Measurements from ENCODE around the gene RASAL1. TPM values are rescaled to one million over a fixed set of nuclear protein-coding genes. Genes with fewer than 3 reads are reported as not detected.

The RASAL1 gene
- total RNA-seq, 1 donor from 2014 or later, result 0.65 TPM

- H3K4me3 Mint-ChIP-seq, result no peak overlapping the region
- H3K36me3 Mint-ChIP-seq, result no peaks in the 10 kb centered on the region
- no peak for TF ChIP-seq CTCF (IDR thresholded peaks at IDR 0.05; ENCODE audit: unreplicated experiment)
- H3K4me1 Mint-ChIP-seq, result no peaks in the 10 kb centered on the region
- peaks cover 22% of the 10 kb centered on the region for H3K27me3 Mint-ChIP-seq (ENCODE audit: low read depth)
- no peak for DNase-seq (ENCODE audit: low spot score in 2 of 2, unreplicated experiment in 2 of 2)
- H3K27ac Mint-ChIP-seq, result no peak overlapping the region
- no peaks in the 10 kb centered on the region for H3K9me3 Mint-ChIP-seq
Observed at GRCh38 chr12:113115455-113116126, 20.0 kb downstream of the RASAL1 start.

GRCh38 chr12:113114447-113115178 lies 20.9 kb downstream of the RASAL1 start:
- no peak for DNase-seq (ENCODE audit: low spot score in 2 of 2, unreplicated experiment in 2 of 2)
- no peaks in the 10 kb centered on the region for H3K4me1 Mint-ChIP-seq
- no peak overlapping the region for H3K4me3 Mint-ChIP-seq
- H3K27ac Mint-ChIP-seq, result no peak overlapping the region
- TF ChIP-seq CTCF (IDR thresholded peaks at IDR 0.05; ENCODE audit: unreplicated experiment), result no peak
- peaks cover 22% of the 10 kb centered on the region for H3K27me3 Mint-ChIP-seq (ENCODE audit: low read depth)
- no peaks in the 10 kb centered on the region for H3K9me3 Mint-ChIP-seq
- H3K36me3 Mint-ChIP-seq, result no peaks in the 10 kb centered on the region

GRCh38 chr12:113113397-113113796 lies 22.2 kb downstream of the RASAL1 start:
- no peak for DNase-seq (ENCODE audit: low spot score in 2 of 2, unreplicated experiment in 2 of 2)
- Mint-ChIP-seq H3K4me3 (no peak overlapping the region), H3K27me3 (ENCODE audit: low read depth) (peaks cover 28% of the 10 kb centered on the region), H3K36me3 (no peaks in the 10 kb centered on the region), H3K9me3 (no peaks in the 10 kb centered on the region), H3K27ac (no peak overlapping the region), H3K4me1 (no peaks in the 10 kb centered on the region)
- no peak for TF ChIP-seq CTCF (IDR thresholded peaks at IDR 0.05; ENCODE audit: unreplicated experiment)

GRCh38 chr12:113112043-113112899 lies 23.3 kb downstream of the RASAL1 start:
- H3K4me1 Mint-ChIP-seq, result no peaks in the 10 kb centered on the region
- H3K27me3 Mint-ChIP-seq (ENCODE audit: low read depth), result peaks cover 31% of the 10 kb centered on the region
- no peak for DNase-seq (ENCODE audit: low spot score in 2 of 2, unreplicated experiment in 2 of 2)
- H3K27ac Mint-ChIP-seq, result no peak overlapping the region
- TF ChIP-seq CTCF (IDR thresholded peaks at IDR 0.05; ENCODE audit: unreplicated experiment), result no peak
- H3K9me3 Mint-ChIP-seq, result no peaks in the 10 kb centered on the region
- no peak overlapping the region for H3K4me3 Mint-ChIP-seq
- no peaks in the 10 kb centered on the region for H3K36me3 Mint-ChIP-seq

GRCh38 chr12:113111247-113111646 lies 24.3 kb downstream of the RASAL1 start:
- H3K27ac Mint-ChIP-seq, result no peak overlapping the region
- no peak for TF ChIP-seq CTCF (IDR thresholded peaks at IDR 0.05; ENCODE audit: unreplicated experiment)
- no peak overlapping the region for H3K4me3 Mint-ChIP-seq
- H3K9me3 Mint-ChIP-seq, result no peaks in the 10 kb centered on the region
- peaks cover 39% of the 10 kb centered on the region for H3K27me3 Mint-ChIP-seq (ENCODE audit: low read depth)
- no peak for DNase-seq (ENCODE audit: low spot score in 2 of 2, unreplicated experiment in 2 of 2)
- no peaks in the 10 kb centered on the region for H3K4me1 Mint-ChIP-seq
- no peaks in the 10 kb centered on the region for H3K36me3 Mint-ChIP-seq

Data from mesothelial cell of epicardium (in vitro differentiated cells).